HepG2 (cell line): ENCODE data around the gene FFAR1. TPM values are rescaled to one million over a fixed set of nuclear protein-coding genes. Genes with fewer than 3 reads are reported as not detected.
A peak's percentile ranks its signal among the peaks of the same experiment; 100 is the strongest.

Source experiments
- ATRX ChIP-seq: sonication (generic); formaldehyde crosslinking; IDR thresholded peaks from 2 replicates; pipeline ENCODE4 v1.4.0; 2020; ENCODE audit warnings: missing genetic modification reagents, borderline replicate concordance
- DR1 ChIP-seq: sonication (generic); formaldehyde crosslinking; IDR thresholded peaks from 2 replicates; pipeline ENCODE4 v1.8.0; 2021; ENCODE audit warnings: mild to moderate bottlenecking, missing genetic modification reagents, inconsistent platforms
- EHMT2 ChIP-seq: fragments of 200-600 bp; sonication (generic); IDR thresholded peaks from 2 replicates; pipeline ENCODE4 v1.7.0; 2017; ENCODE audit warnings: antibody characterized with exemption, low read depth, low read length, borderline replicate concordance
- NFRKB ChIP-seq: fragments of 450-650 bp; IDR thresholded peaks from 2 replicates; pipeline ENCODE4 v1.6.1; 2017
- NR3C1 ChIP-seq: sonication (generic); formaldehyde crosslinking; IDR thresholded peaks from 2 replicates; pipeline ENCODE4 v1.4.0; 2020; ENCODE audit warnings: missing genetic modification reagents
- POLR2G ChIP-seq: fragments of 200-400 bp; formaldehyde crosslinking; IDR thresholded peaks from 2 replicates; pipeline ENCODE4 v1.6.1; 2018; ENCODE audit warnings: mild to moderate bottlenecking, low read depth, low read length, moderate library complexity
- PRMT3 ChIP-seq: sonication (generic); formaldehyde crosslinking; IDR thresholded peaks from 2 replicates; pipeline ENCODE4 v1.8.1; 2022; ENCODE audit warnings: low read depth, mild to moderate bottlenecking, moderate library complexity, missing genetic modification reagents, borderline replicate concordance
- RARA ChIP-seq: IDR thresholded peaks from 2 replicates; pipeline ENCODE4 v1.6.1; 2016; ENCODE audit warnings: missing genetic modification reagents, missing compliant biosample characterization
- SCMH1 ChIP-seq: sonication (generic); formaldehyde crosslinking; IDR thresholded peaks from 2 replicates; pipeline ENCODE4 v1.9.0; 2021; ENCODE audit warnings: missing genetic modification reagents, mild to moderate bottlenecking, borderline replicate concordance
- SOX13 ChIP-seq, 3 experiments: fragments of 450-650 bp in 1 of 3; sonication (generic) in 1 of 3; formaldehyde crosslinking in 1 of 3; IDR thresholded peaks in 2 of 3; conservative IDR thresholded peaks in 1 of 3; 2 replicates each; pipeline versions ENCODE4 v1.5.0 to v1.6.1; 2016 to 2020; ENCODE audit warnings: antibody characterized with exemption in 1 of 3, mild to moderate bottlenecking in 1 of 3, missing compliant biosample characterization in 1 of 3, missing genetic modification reagents in 1 of 3, moderate library complexity in 1 of 3
- STAG1 ChIP-seq: sonication (generic); formaldehyde crosslinking; IDR thresholded peaks from 2 replicates; pipeline ENCODE4 v1.4.0; 2020; ENCODE audit warnings: missing genetic modification reagents
- U2AF2 ChIP-seq: fragments of 200-400 bp; formaldehyde crosslinking; IDR thresholded peaks from 2 replicates; pipeline ENCODE4 v1.6.1; 2017; ENCODE audit warnings: low read depth, mild to moderate bottlenecking, low read length
- YY1 ChIP-seq: IDR thresholded peaks from 2 replicates; pipeline ENCODE4 v1.6.1; 2011; ENCODE audit warnings: low read length, low read depth, moderate library complexity, mild to moderate bottlenecking; ENCODE audit not compliant: insufficient read depth, insufficient replicate concordance
- ZBTB34 ChIP-seq: sonication (generic); formaldehyde crosslinking; IDR thresholded peaks from 2 replicates; pipeline ENCODE4 v1.8.0; 2022; ENCODE audit warnings: mild to moderate bottlenecking, missing genetic modification reagents
- ZFP41 ChIP-seq: sonication (generic); formaldehyde crosslinking; IDR thresholded peaks from 2 replicates; pipeline ENCODE4 v1.4.0; 2020; ENCODE audit warnings: mild to moderate bottlenecking, missing genetic modification reagents, borderline replicate concordance
- ZMYM3 ChIP-seq: sonication (generic); formaldehyde crosslinking; IDR thresholded peaks from 2 replicates; pipeline ENCODE4 v1.5.1; 2020; ENCODE audit warnings: mild to moderate bottlenecking, missing genetic modification reagents
- ZNF121 ChIP-seq: sonication (generic); formaldehyde crosslinking; IDR thresholded peaks from 2 replicates; pipeline ENCODE4 v1.5.0; 2020; ENCODE audit warnings: mild to moderate bottlenecking, missing genetic modification reagents
- ZNF3 ChIP-seq: IDR thresholded peaks from 2 replicates; pipeline ENCODE4 v1.7.0; 2017; ENCODE audit warnings: inconsistent platforms
- ZNF512B ChIP-seq: sonication (generic); formaldehyde crosslinking; IDR thresholded peaks from 2 replicates; pipeline ENCODE4 v1.5.1; 2020; ENCODE audit warnings: missing genetic modification reagents, mild to moderate bottlenecking, borderline replicate concordance
- ZNF720 ChIP-seq: sonication (generic); formaldehyde crosslinking; IDR thresholded peaks from 2 replicates; pipeline ENCODE4 v1.4.0; 2020; ENCODE audit warnings: missing genetic modification reagents
- ZNF816 ChIP-seq: sonication (generic); formaldehyde crosslinking; IDR thresholded peaks from 2 replicates; pipeline ENCODE4 v1.8.0; 2022; ENCODE audit warnings: missing genetic modification reagents, mild to moderate bottlenecking, borderline replicate concordance
- ZSCAN22 ChIP-seq: sonication (generic); formaldehyde crosslinking; IDR thresholded peaks from 2 replicates; pipeline ENCODE4 v1.4.0; 2020; ENCODE audit warnings: mild to moderate bottlenecking, missing genetic modification reagents
- polyA plus RNA-seq, 8 experiments: library from polyadenylated mRNA; depleted of rRNA in 3 of 8; stranded (reverse) in 7 of 8; unstranded in 1 of 8; fragments of >200 nt; fragmentation: Illumina TruSeq in 4 of 8; extraction: Trizol in 4 of 8; gene quantifications; 2 replicates each; pipeline versions ENCODE4 v1.2.1 to v1.2.3, GENCODE V29; 2011 to 2016; ENCODE audit warnings: low read depth in 4 of 8, missing spikeins in 1 of 8, mixed read lengths in 1 of 8; ENCODE audit not compliant: insufficient read depth in 1 of 8
- total RNA-seq, 5 experiments: library from RNA; depleted of rRNA; stranded (reverse); fragments of >200 nt; fragmentation: Illumina TruSeq; extraction: Trizol; gene quantifications; 2 replicates each; pipeline ENCODE4 v1.2.3, GENCODE V29; 2016; ENCODE audit warnings: low read depth in 1 of 5

The FFAR1 gene
- total and polyA plus RNA-seq, 2 of the 13 experiments (the other 11 are each of a cell fraction or from before 2014, with no cell fraction given): not detected

GRCh38 chr19:35392742-35393715 is 45.3 kb downstream of the FFAR1 start (continued):
- TF ChIP-seq NR3C1 (CRISPR knock-in tag) (no peak), ZNF720 (CRISPR knock-in tag) (no peak), POLR2G (no peak), SCMH1 (CRISPR knock-in tag) (no peak), ATRX (CRISPR knock-in tag) (no peak), ZNF512B (no peak), SOX13 (IDR thresholded peaks at IDR 0.05) (no peak), SOX13 (CRISPR knock-in tag; conservative IDR thresholded peaks at IDR 0.05 in 1 of 2, IDR thresholded peaks at IDR 0.05 in 1 of 2) (no peak), RARA (CRISPR knock-in tag) (no peak), ZNF121 (CRISPR knock-in tag) (no peak), PRMT3 (no peak), U2AF2 (no peak), ZMYM3 (CRISPR knock-in tag) (no peak), ZNF816 (CRISPR knock-in tag) (no peak), ZNF3 (CRISPR knock-in tag) (no peak), YY1 (no peak), ZSCAN22 (CRISPR knock-in tag) (no peak), STAG1 (no peak), NFRKB (0 out of 2 replicates have a peak, but pooled peaks have one; percentile 50), DR1 (CRISPR knock-in tag) (no peak), EHMT2 (no peak), ZFP41 (CRISPR knock-in tag) (no peak), ZBTB34 (CRISPR knock-in tag) (no peak)
